T47D (cell line): ENCODE data around the gene DHRS3.

Experiments
- DNase-seq, 2 experiments: peaks; one replicate each; pipeline versions ENCODE4 v3.0.0 to v3.0.0-alpha.2; 2011 to 2012; ENCODE audit warnings: low read depth in 1 of 2, low spot score in 1 of 2
- JUND ChIP-seq: IDR thresholded peaks from 2 replicates; pipeline ENCODE4 v1.6.1; 2012; ENCODE audit warnings: low read depth
- in situ Hi-C: cut with HindIII; loops from 2 replicates; pipeline ENCODE4 v1.10.0; 2016; ENCODE audit warnings: low sequenced_read_pairs, low pct_unique_long_range_greater_than_20kb

DHRS3 gene

GRCh38 chr1:12554521-12555305, 63.3 kb downstream of the DHRS3 start:
- TF ChIP-seq JUND: no peak
- no peak for DNase-seq
- in situ Hi-C loops: no loop called here

GRCh38 chr1:12553963-12554362, 64.0 kb downstream of the DHRS3 start:
- DNase-seq: peak in 1 of 2 experiments; percentile 9
- no peak for TF ChIP-seq JUND
- in situ Hi-C loops: no loop called here

- in situ Hi-C loops: no loop called here
These were observed 64.8 kb downstream of the DHRS3 start for GRCh38 chr1:12552951-12553921.

GRCh38 chr1:12552111-12552888, 65.7 kb downstream of the DHRS3 start:
- DNase-seq: no peak
- no peak for TF ChIP-seq JUND
- in situ Hi-C loops: no loop called here

More at GRCh38 chr1:12552951-12553921, 64.8 kb downstream of the DHRS3 start:
- peak in 1 of 2 experiments; percentile 19 for DNase-seq
- TF ChIP-seq JUND: no peak

- TF ChIP-seq JUND: no peak
- in situ Hi-C loops: no loop called here
- DNase-seq: no peak
These were observed 66.4 kb downstream of the DHRS3 start for GRCh38 chr1:12551584-12551983.

DNA sequence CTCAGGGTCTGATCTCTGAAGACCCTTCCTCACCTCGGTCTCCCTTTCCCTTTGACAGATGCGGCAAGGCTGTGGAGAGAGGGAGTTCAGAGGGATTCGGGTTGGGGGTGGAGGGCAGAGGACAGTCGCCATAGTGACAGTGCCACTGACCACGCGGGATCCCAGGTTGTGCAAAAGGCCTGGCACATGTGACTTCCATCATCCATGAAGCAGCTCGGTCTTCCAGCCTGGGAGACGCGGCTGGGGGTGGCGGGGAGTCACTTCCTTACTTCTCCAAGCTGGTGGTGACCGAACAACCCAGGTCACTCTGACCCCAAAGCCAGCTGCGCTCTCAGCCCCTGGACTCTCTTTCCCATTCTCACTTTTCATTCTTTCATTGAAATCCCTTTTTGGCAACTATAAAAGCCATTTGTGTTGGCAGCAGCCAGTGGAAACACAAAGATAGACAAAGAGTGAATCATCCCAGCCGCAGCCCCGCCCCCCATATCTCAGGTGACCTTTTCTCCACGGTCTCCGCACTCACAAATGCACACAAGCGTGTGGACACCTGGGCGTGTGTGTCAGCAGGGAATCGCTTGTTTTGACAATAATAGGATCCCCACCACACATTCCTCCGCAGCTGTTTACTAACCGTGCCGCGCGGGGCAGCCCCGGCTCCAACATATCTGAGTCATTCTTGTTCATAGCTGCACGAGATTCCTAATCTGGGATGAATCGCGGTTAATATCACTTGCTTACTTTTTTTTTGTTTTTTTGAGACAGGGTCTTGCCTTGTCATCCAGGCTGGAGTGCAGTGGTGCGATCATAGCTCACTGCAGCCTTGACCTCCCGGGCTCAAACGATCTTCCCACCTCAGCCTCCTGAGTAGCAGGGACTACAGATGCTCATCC, 68.3 kb downstream of the DHRS3 start:
- in situ Hi-C loops: no loop called here
- no peak for TF ChIP-seq JUND
- DNase-seq: peak in 1 of 2 experiments; percentile 30

GRCh38 chr1:12548973-12549459, 69.0 kb downstream of the DHRS3 start:
- no peak for TF ChIP-seq JUND
- in situ Hi-C loops: no loop called here
- DNase-seq: no peak

DNA sequence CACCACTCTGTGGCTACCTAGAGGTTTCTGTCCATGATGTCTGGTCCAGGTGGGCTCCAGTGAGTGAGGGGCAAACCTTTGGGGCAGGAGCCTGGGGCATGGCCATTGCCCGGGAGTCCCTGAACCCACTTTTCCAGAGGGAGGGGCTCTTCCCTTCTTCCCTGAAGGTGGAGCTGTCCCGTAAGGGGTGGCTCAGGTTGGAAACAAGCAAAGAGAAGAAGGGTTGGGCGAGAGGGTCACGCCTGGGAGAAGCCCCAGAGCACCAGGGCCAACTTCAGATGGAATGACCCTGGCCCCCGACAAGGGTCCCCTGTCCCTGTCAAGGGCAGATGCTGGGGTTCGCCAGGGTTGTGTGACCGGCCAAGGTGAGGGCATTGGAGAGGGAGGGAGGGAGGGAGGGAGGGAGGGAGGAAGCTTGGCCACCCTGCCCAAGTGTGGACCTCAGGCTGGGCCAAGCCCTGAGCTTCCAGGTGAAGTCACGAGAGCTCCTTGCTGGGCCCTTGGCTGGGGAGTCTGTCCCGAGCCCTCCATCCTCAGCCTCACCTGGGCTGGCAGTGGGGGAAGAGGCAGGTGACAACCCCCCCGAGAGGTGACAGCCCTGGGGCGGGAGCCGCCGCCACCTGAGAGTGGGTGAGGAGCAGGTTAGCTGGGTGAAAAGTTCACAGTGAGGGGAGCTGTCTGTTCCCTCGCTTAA, 69.6 kb downstream of the DHRS3 start:
- in situ Hi-C loops: no loop called here
- DNase-seq: no peak
- no peak for TF ChIP-seq JUND

DNA sequence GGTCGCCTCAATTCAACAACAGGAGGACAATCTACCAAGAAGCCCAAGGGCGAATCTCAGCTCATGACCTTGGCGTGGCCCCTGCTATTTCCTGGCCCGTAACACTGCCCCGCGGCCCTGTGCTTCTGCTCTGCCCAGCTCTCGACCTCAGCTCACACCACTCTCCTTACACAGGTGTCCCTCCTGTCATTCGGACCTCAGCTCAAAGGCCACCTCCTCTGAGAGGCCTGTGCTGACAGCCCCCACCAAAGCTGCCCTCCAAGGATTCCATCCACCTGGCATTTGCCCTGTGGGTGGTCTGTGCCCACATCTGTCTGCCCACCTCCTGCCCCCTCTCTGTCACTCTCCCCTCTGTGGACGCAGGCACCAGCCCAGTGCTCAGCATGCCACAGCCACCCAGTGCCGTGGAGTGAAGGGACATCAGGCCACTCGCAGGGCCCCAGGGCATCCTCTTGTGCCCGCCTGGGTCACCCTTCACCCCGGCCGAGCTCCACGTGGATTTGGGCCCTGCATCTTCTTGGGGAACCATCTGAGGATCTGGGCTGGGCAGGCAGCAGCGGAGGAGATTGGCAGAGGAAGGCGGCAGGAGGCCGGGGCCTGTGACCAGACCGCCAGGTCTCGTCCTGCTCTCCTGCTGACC, 70.3 kb downstream of the DHRS3 start:
- no peak for DNase-seq
- in situ Hi-C loops: no loop called here
- no peak for TF ChIP-seq JUND

- no peak for TF ChIP-seq JUND
- DNase-seq: no peak
- in situ Hi-C loops: no loop called here
These were observed 71.0 kb downstream of the DHRS3 start for GRCh38 chr1:12546771-12547585.
